IMR-90 (cell line): ENCODE data around the gene DNAJA4. TPM values are rescaled to one million over a fixed set of nuclear protein-coding genes. Genes with fewer than 3 reads are reported as not detected.

ENCODE experiments used
- ATAC-seq: fragments of 200-7000 bp; cut with Tn5 transposase; 2 replicates; pipeline ENCODE4 v1.9.1; 2020; ENCODE audit warnings: low read depth, mild to moderate bottlenecking, moderate library complexity
- BruUV-seq: library from RNA; stranded (reverse); fragments of 400-500 nt; replicated peaks from 2 replicates; lab custom pipeline; 2021; lab: Mats Ljungman, UMichigan
- CTCF ChIA-PET: fragments of 300-600 bp; formaldehyde crosslinking; extraction: SDS; loops from one replicate; lab custom pipeline; 2021; ENCODE audit warnings: antibody characterized with exemption; lab: Yijun Ruan, JAX
- POLR2A ChIA-PET: fragments of 300-600 bp; sonication (Branson Sonifier 250); formaldehyde crosslinking; loops from one replicate; lab custom pipeline; 2022; ENCODE audit warnings: antibody characterized with exemption; ENCODE audit not compliant: unreplicated experiment; lab: Charles Lee
- DNase-seq: peaks from one replicate; pipeline ENCODE4 v3.0.0; 2013
- H2AFZ ChIP-seq: replicated peaks from 2 replicates; pipeline ENCODE3; 2013; ENCODE audit warnings: low read length, mild to moderate bottlenecking; ENCODE audit not compliant: poor library complexity
- H2AK5ac ChIP-seq: 2 replicates; pipeline ENCODE4 v1.6.1; 2013; ENCODE audit warnings: low read depth, low read length, inconsistent platforms
- H2AK9ac ChIP-seq: replicated peaks from 2 replicates; pipeline ENCODE3; 2013; ENCODE audit warnings: mild to moderate bottlenecking, low read depth, low read length, moderate library complexity; ENCODE audit not compliant: poor library complexity
- H2BK120ac ChIP-seq: 2 replicates; pipeline ENCODE4 v1.6.1; 2013; ENCODE audit warnings: low read depth, low read length, inconsistent platforms
- H2BK15ac ChIP-seq: 3 replicates; pipeline ENCODE4 v1.6.1; 2013; ENCODE audit warnings: low read depth, low read length, inconsistent platforms
- H2BK20ac ChIP-seq: 2 replicates; pipeline ENCODE4 v1.6.1; 2013; ENCODE audit warnings: low read depth, mild to moderate bottlenecking, inconsistent platforms, low read length, moderate library complexity
- H2BK5ac ChIP-seq: 2 replicates; pipeline ENCODE4 v1.6.1; 2013; ENCODE audit warnings: mild to moderate bottlenecking, low read depth, low read length, inconsistent platforms; ENCODE audit not compliant: poor library complexity, severe bottlenecking
- H3K14ac ChIP-seq: replicated peaks from 2 replicates; pipeline ENCODE4 v1.6.1; 2013; ENCODE audit warnings: low read depth, low read length, inconsistent platforms
- H3K18ac ChIP-seq: 2 replicates; pipeline ENCODE4 v1.6.1; 2013; ENCODE audit warnings: low read depth, low read length, control low read depth
- H3K23ac ChIP-seq: 2 replicates; pipeline ENCODE4 v1.6.1; 2013; ENCODE audit warnings: low read depth, low read length, inconsistent platforms
- H3K27ac ChIP-seq: 2 replicates; pipeline ENCODE4 v1.5.1; 2013; ENCODE audit warnings: mild to moderate bottlenecking, control low read depth, low read length; ENCODE audit not compliant: insufficient read depth
- H3K27me3 ChIP-seq: 2 replicates; pipeline ENCODE4 v1.6.1; 2013; ENCODE audit warnings: low read length; ENCODE audit not compliant: control insufficient read depth, insufficient read depth
- H3K36me3 ChIP-seq: 2 replicates; pipeline ENCODE4 v1.6.1; 2013; ENCODE audit warnings: low read length, mixed read lengths; ENCODE audit not compliant: control insufficient read depth, insufficient read depth
- H3K4ac ChIP-seq: 2 replicates; pipeline ENCODE4 v1.6.1; 2013; ENCODE audit warnings: low read depth, low read length, inconsistent platforms
- H3K4me1 ChIP-seq: 2 replicates; pipeline ENCODE4 v1.6.1; 2013; ENCODE audit warnings: low read length, mixed read lengths; ENCODE audit not compliant: control insufficient read depth, insufficient read depth
- H3K4me2 ChIP-seq: 2 replicates; pipeline ENCODE4 v1.6.1; 2013; ENCODE audit warnings: low read depth, mild to moderate bottlenecking, control low read depth, low read length, moderate library complexity
- H3K4me3 ChIP-seq: 2 replicates; pipeline ENCODE4 v1.5.1; 2013; ENCODE audit warnings: low read depth, mild to moderate bottlenecking, control low read depth, low read length, moderate library complexity; ENCODE audit not compliant: insufficient read depth
- H3K56ac ChIP-seq: 2 replicates; pipeline ENCODE4 v1.6.1; 2013; ENCODE audit warnings: low read length, inconsistent platforms; ENCODE audit not compliant: insufficient read depth; ENCODE audit errors: extremely low read depth
- H3K79me1 ChIP-seq, 2 experiments: 2 replicates each; pipeline ENCODE4 v1.6.1; 2013; ENCODE audit warnings: low read length in 2 of 2, inconsistent platforms in 1 of 2, low read depth in 1 of 2
- H3K9ac ChIP-seq: 2 replicates; pipeline ENCODE4 v1.6.1; 2013; ENCODE audit warnings: low read depth, low read length, control low read depth
- H3K9me1 ChIP-seq: 2 replicates; pipeline ENCODE4 v1.6.1; 2013; ENCODE audit warnings: low read length, inconsistent platforms; ENCODE audit not compliant: insufficient read depth
- H3K9me3 ChIP-seq: 2 replicates; pipeline ENCODE4 v1.6.1; 2013; ENCODE audit warnings: low read length; ENCODE audit not compliant: control insufficient read depth, insufficient read depth
- H4K20me1 ChIP-seq: 2 replicates; pipeline ENCODE4 v1.6.1; 2013; ENCODE audit warnings: low read length, inconsistent platforms; ENCODE audit not compliant: insufficient read depth
- H4K5ac ChIP-seq: 2 replicates; pipeline ENCODE4 v1.6.1; 2013; ENCODE audit warnings: mild to moderate bottlenecking, low read depth, low read length, control low read depth
- H4K8ac ChIP-seq, 2 experiments: 2 replicates each; pipeline ENCODE4 v1.6.1; 2013; ENCODE audit warnings: low read depth in 2 of 2, low read length in 2 of 2, control low read depth in 1 of 2, inconsistent platforms in 1 of 2
- H4K91ac ChIP-seq: 2 replicates; pipeline ENCODE4 v1.6.1; 2013; ENCODE audit warnings: low read depth, low read length, inconsistent platforms; ENCODE audit not compliant: insufficient read depth
- BHLHE40 ChIP-seq: fragments of 150-350 bp; IDR thresholded peaks from 2 replicates; pipeline ENCODE4 v1.6.1; 2016; ENCODE audit warnings: mild to moderate bottlenecking, low read depth, low read length
- CEBPB ChIP-seq: IDR thresholded peaks from 2 replicates; pipeline ENCODE4 v1.6.1; 2012; ENCODE audit warnings: low read depth, low read length, improper control_type of control experiment
- CHD1 ChIP-seq: IDR thresholded peaks from 2 replicates; pipeline ENCODE4 v1.6.1; 2012; ENCODE audit warnings: low read depth, low read length, improper control_type of control experiment
- FOS ChIP-seq: fragments of 150-350 bp; IDR thresholded peaks from 2 replicates; pipeline ENCODE4 v1.6.1; 2016; ENCODE audit warnings: low read depth, low read length
- MAFK ChIP-seq: IDR thresholded peaks from 2 replicates; pipeline ENCODE4 v1.6.1; 2012; ENCODE audit warnings: low read depth, low read length, improper control_type of control experiment
- MAZ ChIP-seq: IDR thresholded peaks from 2 replicates; pipeline ENCODE4 v1.6.1; 2012; ENCODE audit warnings: low read depth, mild to moderate bottlenecking, low read length, improper control_type of control experiment, moderate library complexity, borderline replicate concordance
- MXI1 ChIP-seq: IDR thresholded peaks from 2 replicates; pipeline ENCODE4 v1.6.1; 2012; ENCODE audit warnings: low read depth, mild to moderate bottlenecking, low read length, moderate library complexity, borderline replicate concordance
- NFE2L2 ChIP-seq: fragments of 150-350 bp; IDR thresholded peaks from 2 replicates; pipeline ENCODE4 v1.6.1; 2016; ENCODE audit warnings: low read depth, mild to moderate bottlenecking, low read length
- POLR2A ChIP-seq: IDR thresholded peaks from 2 replicates; pipeline ENCODE4 v1.6.1; 2012; ENCODE audit warnings: mild to moderate bottlenecking, low read depth, low read length
- RAD21 ChIP-seq: IDR thresholded peaks from 2 replicates; pipeline ENCODE4 v1.6.1; 2012; ENCODE audit warnings: low read length, improper control_type of control experiment
- RCOR1 ChIP-seq: IDR thresholded peaks from 2 replicates; pipeline ENCODE4 v1.6.1; 2012; ENCODE audit warnings: mild to moderate bottlenecking, low read length, improper control_type of control experiment; ENCODE audit not compliant: insufficient replicate concordance
- RFX5 ChIP-seq: IDR thresholded peaks from 2 replicates; pipeline ENCODE4 v1.8.0; 2012; ENCODE audit warnings: low read depth, mild to moderate bottlenecking, low read length, moderate library complexity
- SMC3 ChIP-seq: fragments of 150-350 bp; IDR thresholded peaks from 2 replicates; pipeline ENCODE4 v1.6.1; 2016; ENCODE audit warnings: low read depth, mild to moderate bottlenecking, antibody characterized with exemption, low read length, moderate library complexity
- WGBS, 2 experiments: methylation state at CpG; one replicate each; pipeline versions ENCODE4 v1.1.5 to v1.1.7; 2013; ENCODE audit warnings: missing lambda C conversion rate in 2 of 2; ENCODE audit not compliant: insufficient read length in 1 of 2; ENCODE audit errors: extremely low coverage in 2 of 2; 5-methylcytosine and 5-hydroxymethylcytosine counted together
- dilution Hi-C: fragments of 300-500 bp; cut with HindIII; formaldehyde crosslinking; loops from one replicate; pipeline ENCODE4 v1.14.3; 2018; ENCODE audit warnings: low sequenced_read_pairs; ENCODE audit not compliant: unreplicated experiment
- in situ Hi-C: fragments of 300-500 bp; cut with MboI; formaldehyde crosslinking; loops from 3 replicates; pipeline ENCODE4 v1.14.3; 2019; ENCODE audit warnings: low sequenced_read_pairs, inconsistent platforms, mixed read lengths
- intact Hi-C: fragments of 100-400 bp; cut with micrococcal nuclease; formaldehyde crosslinking; loops from 2 replicates; pipeline ENCODE4 v1.10.0; 2022
- polyA plus RNA-seq, 3 experiments: library from polyadenylated mRNA; depleted of rRNA; stranded (reverse); fragments of >200 nt; gene quantifications; 2 replicates each; pipeline ENCODE4 v1.2.3, GENCODE V29; 2012; ENCODE audit warnings: low replicate concordance in 1 of 3
- total RNA-seq: library from RNA; depleted of rRNA; stranded (reverse); fragments of >200 nt; gene quantifications from 2 replicates; pipeline ENCODE4 v1.2.3, GENCODE V29; 2012
- TF ChIP-seq, protein P1 (sequence below): fragments of 150-350 bp; IDR thresholded peaks from 2 replicates; pipeline ENCODE4 v1.6.1; 2017; ENCODE audit warnings: mild to moderate bottlenecking, antibody characterized with exemption, low read length, low read depth
- TF ChIP-seq, protein P2 (sequence below): fragments of 150-350 bp; IDR thresholded peaks from 2 replicates; pipeline ENCODE4 v1.6.1; 2016; ENCODE audit warnings: low read depth, mild to moderate bottlenecking, low read length, moderate library complexity, borderline replicate concordance
- TF ChIP-seq, protein P3 (sequence below): conservative IDR thresholded peaks from 2 replicates; pipeline ENCODE4 v1.5.1; 2012; ENCODE audit warnings: mild to moderate bottlenecking, low read depth, low read length, improper control_type of control experiment

Gene DNAJA4
- total and polyA plus RNA-seq, 2 of the 4 experiments (the other 2 are of a cell fraction) = 0.18 to 0.32 TPM

DNA sequence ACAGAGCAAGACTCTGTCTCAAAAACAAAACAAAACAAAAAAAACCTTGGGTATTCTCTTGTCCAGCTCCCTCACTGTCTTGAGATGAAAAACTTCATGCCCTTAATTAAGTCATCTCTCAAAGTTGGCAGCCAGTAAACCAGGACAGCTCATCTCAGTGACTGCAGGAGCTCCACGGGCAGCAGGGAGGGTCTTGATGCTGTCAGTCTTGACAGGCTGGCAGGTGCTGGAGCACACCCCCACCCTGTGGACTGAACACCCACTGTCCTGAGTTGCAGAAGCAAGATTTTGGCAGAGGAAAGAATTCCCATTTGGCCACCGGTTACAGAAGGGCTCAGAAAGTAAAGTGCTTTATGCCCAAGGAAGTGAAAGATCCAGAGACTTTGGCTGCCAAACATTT, 8.0 kb downstream of the DNAJA4 start:
- no peak overlapping the region for H3K4me2 ChIP-seq
- no peak overlapping the region for H3K14ac ChIP-seq
- no peak overlapping the region for H3K4ac ChIP-seq
- WGBS, 2 experiments = 70% methylated on average over 2 of the region's 2 CpGs; no CpG with 5 or more reads in 1 of the 2 experiments
- peaks cover 3% of the 10 kb centered on the region; the same call in 1 of the 2 replicates for H3K4me1 ChIP-seq
- dilution Hi-C loops = no loop called here
- intact Hi-C loops = no loop called here
- H2BK20ac ChIP-seq = no peak overlapping the region
- no peak overlapping the region for H3K4me3 ChIP-seq
- H2AFZ ChIP-seq = no peak overlapping the region
- POLR2A ChIA-PET = no interaction called here
- H3K23ac ChIP-seq = no peak overlapping the region
- no peak overlapping the region for H4K91ac ChIP-seq
- H4K5ac ChIP-seq = no peak overlapping the region
- H4K8ac ChIP-seq = no peak overlapping the region
- H3K27ac ChIP-seq = no peak overlapping the region
- ATAC-seq = no peak
- CTCF ChIA-PET = interaction anchor here (1.2 kb wide), 1 partner anchor 9 kb away, joined by 4 read pairs; no protein-coding TSS in a partner anchor
- no TSS peak for BruUV-seq
- peaks cover 1% of the 10 kb centered on the region; the same call in 1 of the 2 replicates for H3K27me3 ChIP-seq
- H2AK9ac ChIP-seq = no peak overlapping the region
- no peak for TF ChIP-seq FOS
- TF ChIP-seq, protein P1, sequence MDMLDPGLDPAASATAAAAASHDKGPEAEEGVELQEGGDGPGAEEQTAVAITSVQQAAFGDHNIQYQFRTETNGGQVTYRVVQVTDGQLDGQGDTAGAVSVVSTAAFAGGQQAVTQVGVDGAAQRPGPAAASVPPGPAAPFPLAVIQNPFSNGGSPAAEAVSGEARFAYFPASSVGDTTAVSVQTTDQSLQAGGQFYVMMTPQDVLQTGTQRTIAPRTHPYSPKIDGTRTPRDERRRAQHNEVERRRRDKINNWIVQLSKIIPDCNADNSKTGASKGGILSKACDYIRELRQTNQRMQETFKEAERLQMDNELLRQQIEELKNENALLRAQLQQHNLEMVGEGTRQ = no peak
- no peak for TF ChIP-seq RFX5
- no peak for TF ChIP-seq CHD1
- TF ChIP-seq POLR2A = no peak
- no peak for TF ChIP-seq MXI1
- no peak for TF ChIP-seq CEBPB
- TF ChIP-seq MAZ = no peak
- no peak for TF ChIP-seq SMC3
- TF ChIP-seq RCOR1 = no peak
- TF ChIP-seq RAD21 = no peak
- TF ChIP-seq NFE2L2 = no peak
- no peak for TF ChIP-seq BHLHE40
- no peak for TF ChIP-seq MAFK
- TF ChIP-seq, protein P2, sequence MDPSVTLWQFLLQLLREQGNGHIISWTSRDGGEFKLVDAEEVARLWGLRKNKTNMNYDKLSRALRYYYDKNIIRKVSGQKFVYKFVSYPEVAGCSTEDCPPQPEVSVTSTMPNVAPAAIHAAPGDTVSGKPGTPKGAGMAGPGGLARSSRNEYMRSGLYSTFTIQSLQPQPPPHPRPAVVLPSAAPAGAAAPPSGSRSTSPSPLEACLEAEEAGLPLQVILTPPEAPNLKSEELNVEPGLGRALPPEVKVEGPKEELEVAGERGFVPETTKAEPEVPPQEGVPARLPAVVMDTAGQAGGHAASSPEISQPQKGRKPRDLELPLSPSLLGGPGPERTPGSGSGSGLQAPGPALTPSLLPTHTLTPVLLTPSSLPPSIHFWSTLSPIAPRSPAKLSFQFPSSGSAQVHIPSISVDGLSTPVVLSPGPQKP = no peak
- TF ChIP-seq, protein P3, sequence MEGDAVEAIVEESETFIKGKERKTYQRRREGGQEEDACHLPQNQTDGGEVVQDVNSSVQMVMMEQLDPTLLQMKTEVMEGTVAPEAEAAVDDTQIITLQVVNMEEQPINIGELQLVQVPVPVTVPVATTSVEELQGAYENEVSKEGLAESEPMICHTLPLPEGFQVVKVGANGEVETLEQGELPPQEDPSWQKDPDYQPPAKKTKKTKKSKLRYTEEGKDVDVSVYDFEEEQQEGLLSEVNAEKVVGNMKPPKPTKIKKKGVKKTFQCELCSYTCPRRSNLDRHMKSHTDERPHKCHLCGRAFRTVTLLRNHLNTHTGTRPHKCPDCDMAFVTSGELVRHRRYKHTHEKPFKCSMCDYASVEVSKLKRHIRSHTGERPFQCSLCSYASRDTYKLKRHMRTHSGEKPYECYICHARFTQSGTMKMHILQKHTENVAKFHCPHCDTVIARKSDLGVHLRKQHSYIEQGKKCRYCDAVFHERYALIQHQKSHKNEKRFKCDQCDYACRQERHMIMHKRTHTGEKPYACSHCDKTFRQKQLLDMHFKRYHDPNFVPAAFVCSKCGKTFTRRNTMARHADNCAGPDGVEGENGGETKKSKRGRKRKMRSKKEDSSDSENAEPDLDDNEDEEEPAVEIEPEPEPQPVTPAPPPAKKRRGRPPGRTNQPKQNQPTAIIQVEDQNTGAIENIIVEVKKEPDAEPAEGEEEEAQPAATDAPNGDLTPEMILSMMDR = no peak
- H2AK5ac ChIP-seq = no peak overlapping the region
- no peak overlapping the region for H2BK15ac ChIP-seq
- H3K36me3 ChIP-seq = no peaks in the 10 kb centered on the region
- H2BK5ac ChIP-seq = no peak overlapping the region
- in situ Hi-C loops = no loop called here
- no peaks in the 10 kb centered on the region for H3K9me3 ChIP-seq
- no peak overlapping the region for H3K56ac ChIP-seq
- H3K9me1 ChIP-seq = 0 out of 2 replicates have a peak, but pooled peaks cover 6% of the 10 kb centered on the region
- H3K18ac ChIP-seq = no peak overlapping the region
- no peaks in the 10 kb centered on the region for H3K79me1 ChIP-seq
- H4K20me1 ChIP-seq = no peaks in the 10 kb centered on the region
- DNase-seq = no peak
- no peak overlapping the region for H2BK120ac ChIP-seq
- H3K9ac ChIP-seq = no peak overlapping the region
